HG02571 (cell line): ENCODE data around the gene SLC7A4.
"Not testable (repeated sequence)": the region's sequence is repeated elsewhere in the genome, so short reads cannot be mapped to it uniquely, and the experiment has no call there.

Source experiments
- ATAC-seq: cut with Tn5 transposase; IDR thresholded peaks from one replicate; pipeline ENCODE4 v1.9.1; 2021; ENCODE audit warnings: mild to moderate bottlenecking, moderate library complexity; ENCODE audit not compliant: unreplicated experiment

SLC7A4 gene

DNA sequence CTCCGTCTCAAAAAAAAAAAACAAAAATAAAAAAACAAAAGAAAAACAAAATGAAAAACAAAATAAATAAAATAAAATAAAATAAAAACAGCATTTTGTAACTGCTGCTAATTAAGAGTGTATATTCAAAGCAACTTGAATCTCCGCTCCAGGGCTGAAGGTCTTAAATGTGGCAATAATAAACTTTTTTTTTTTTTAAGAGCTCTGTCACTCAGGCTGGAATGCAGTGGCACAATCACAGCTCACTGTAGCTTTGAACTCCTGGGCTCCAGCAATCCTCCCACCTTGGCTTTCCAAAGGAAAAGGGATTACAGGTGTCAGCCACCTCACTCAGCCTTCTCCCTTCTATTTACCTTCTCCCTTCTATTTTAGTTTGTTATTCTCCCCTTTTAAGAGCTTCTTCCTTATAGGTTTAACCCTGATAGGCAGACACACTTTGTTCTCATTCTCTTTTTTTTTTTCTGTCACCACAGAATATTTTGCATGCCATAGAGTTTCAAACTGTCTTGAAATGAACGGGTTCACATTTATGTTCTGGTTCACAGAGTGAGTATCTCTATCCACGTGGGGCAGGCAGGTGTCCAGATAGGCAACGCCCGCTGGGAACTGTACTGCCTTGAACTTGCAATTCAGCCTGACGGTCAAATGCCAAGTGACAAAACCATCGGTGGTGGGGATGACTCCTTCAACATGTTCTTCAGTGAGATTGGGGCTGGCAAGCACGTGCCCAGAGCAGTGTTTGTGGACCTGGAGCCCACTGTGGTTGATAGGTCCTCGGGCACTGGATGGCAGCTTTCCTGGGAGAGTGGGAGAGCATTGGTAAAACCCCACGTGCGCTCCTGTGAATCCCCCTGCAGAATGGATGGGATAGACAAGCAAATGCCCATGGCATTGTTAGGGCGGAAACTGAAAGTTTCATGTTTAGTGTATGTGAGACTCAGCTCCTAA, 32.8 kb upstream of the SLC7A4 start:
- no peak for ATAC-seq

DNA sequence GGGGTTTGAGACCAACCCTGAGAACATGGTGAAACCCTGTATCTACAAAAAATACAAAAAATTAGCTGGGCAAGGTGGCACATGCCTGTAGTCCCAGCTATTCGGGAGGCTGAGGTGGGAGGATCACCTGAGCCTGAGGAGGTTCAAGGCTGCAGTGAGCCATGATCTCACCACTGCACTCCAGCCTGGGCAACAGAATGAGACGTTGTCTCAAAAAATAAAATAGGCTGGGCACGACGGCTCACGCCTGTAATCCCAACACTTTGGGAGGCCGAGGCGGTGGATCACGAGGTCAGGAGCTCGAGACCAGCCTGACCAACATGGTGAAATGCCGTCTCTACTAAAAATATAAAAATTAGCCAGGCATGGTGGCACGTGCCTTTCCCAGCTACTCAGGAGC, 32.1 kb upstream of the SLC7A4 start:
- ATAC-seq: not testable (repeated sequence)

- not testable (repeated sequence) for ATAC-seq
These were observed 29.4 kb upstream of the SLC7A4 start for GRCh38 chr22:21061660-21062321.

DNA sequence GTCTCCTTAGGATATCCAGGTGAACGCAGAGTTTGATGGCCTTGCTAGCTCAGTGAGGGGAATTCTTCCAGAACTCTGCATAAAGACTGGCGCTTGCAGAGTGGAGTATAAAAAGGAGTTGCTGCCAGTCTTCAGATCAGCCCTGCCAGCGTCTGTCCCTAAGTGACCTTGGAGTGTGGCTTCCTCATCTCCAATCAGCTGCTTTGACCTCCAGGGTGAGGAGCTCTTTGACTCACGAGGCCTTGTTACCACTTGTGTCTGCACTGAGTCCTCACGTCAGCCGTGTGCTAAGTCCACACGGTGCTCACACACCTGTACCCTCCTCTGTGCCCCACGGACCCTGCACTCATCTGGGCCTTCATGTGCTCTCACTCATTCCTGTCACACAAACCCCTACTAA, 28.0 kb upstream of the SLC7A4 start:
- ATAC-seq: not testable (repeated sequence)

- ATAC-seq: no peak
These were observed 23.5 kb upstream of the SLC7A4 start for GRCh38 chr22:21055880-21056319.

- ATAC-seq: no peak
These were observed 23.1 kb upstream of the SLC7A4 start for GRCh38 chr22:21055564-21055834.

GRCh38 chr22:21054714-21055563, 22.6 kb upstream of the SLC7A4 start:
- ATAC-seq: no peak

DNA sequence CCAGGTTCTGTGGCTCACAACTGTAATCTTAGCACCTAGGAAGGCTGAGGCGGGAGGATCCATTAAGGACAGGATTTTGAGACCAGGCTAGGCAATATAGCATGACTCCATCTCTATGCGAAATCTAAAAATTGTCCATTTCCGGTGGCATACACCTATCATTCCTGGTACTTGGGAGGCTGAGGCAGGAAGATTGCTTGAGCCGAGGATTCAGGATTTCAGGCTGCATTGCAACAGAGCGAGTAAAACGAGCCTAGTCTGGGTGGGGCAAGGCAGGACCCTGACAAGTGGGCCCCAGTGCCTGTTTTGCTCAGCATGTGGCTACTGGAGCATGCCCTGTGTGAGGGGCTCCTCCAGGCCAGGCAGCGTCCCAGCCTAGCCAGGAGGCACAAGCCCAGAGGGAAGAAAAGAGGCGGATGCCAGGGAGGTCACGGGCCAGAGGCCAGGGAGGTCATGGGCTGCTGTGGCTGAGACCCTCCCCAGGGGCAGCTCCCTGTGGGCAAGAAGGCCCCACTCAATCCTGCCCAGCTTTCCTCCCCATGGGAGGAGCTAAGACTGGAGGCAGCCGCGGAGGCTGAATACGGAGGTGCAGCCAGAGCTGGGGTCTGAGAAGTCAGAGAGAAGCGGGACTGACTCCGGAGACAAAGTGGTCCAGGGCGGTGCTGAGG, 21.8 kb upstream of the SLC7A4 start:
- no peak for ATAC-seq

- no peak for ATAC-seq
These were observed 20.5 kb upstream of the SLC7A4 start for GRCh38 chr22:21052715-21053459.

GRCh38 chr22:21051831-21052400, 19.6 kb upstream of the SLC7A4 start:
- no peak for ATAC-seq

DNA sequence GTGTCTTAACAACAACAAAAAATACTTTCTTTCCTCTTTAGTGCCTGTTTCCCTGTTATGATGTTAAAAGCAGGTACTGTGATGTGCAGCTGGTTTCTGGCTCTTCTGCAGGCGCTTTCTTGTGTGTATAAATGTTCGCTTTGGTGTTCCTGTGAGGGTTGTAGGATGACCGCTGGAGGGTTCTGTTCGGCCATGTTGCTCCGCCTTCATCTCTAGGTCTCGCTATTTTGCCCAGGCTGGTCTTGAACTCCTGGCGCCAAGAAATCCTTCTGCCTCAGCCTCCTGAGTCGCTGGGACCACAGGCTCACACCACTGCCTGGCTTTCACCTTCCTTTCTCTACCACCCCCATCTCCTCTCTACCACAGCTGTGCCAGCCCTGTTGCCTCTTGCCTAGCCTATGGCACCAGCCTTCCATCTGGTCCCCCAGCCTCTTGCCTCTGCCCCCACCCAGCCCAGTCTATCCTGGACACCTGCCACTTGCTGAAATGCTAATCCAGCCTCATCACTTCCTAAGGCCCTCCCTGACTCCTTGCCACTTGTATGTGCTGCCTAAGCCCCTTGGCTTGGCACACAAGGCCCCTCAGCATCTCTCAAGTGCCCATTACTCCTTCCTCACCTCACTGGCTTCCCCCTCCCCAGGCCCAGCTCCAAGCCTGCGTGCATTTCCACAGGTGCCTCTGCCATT, 18.9 kb upstream of the SLC7A4 start:
- ATAC-seq: no peak

DNA sequence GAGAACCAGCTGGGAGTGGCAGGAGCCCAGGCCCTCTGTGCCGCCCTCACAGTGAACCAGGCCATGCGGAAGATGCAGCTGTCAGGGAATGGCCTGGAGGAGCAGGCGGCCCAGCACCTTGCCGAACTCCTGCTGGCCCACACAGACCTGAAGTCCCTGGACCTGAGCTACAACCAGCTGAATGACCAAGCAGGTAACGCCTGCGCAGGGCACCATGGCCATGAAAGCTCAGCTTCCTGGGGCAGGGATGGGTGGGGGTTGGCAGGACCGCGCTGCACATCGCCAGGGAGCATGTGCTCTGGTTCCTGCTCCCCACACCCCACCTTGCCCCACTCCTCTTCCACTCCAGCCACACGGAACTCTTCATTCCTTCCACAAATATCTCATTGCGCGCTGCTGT, 16.6 kb upstream of the SLC7A4 start:
- not testable (repeated sequence) for ATAC-seq

GRCh38 chr22:21048448-21048847, 16.1 kb upstream of the SLC7A4 start:
- ATAC-seq: not testable (repeated sequence)

- no peak for ATAC-seq
These were observed 15.4 kb upstream of the SLC7A4 start for GRCh38 chr22:21047730-21048129.

- no peak for ATAC-seq
These were observed 14.8 kb upstream of the SLC7A4 start for GRCh38 chr22:21047035-21047661.

GRCh38 chr22:21045585-21046294, 13.4 kb upstream of the SLC7A4 start, which contains the start of gene LRRC74B:
LRRC74B (plus strand) TSS chr22:21045946; CDS start chr22:21045987, 41 bp downstream.
- no peak for ATAC-seq

DNA sequence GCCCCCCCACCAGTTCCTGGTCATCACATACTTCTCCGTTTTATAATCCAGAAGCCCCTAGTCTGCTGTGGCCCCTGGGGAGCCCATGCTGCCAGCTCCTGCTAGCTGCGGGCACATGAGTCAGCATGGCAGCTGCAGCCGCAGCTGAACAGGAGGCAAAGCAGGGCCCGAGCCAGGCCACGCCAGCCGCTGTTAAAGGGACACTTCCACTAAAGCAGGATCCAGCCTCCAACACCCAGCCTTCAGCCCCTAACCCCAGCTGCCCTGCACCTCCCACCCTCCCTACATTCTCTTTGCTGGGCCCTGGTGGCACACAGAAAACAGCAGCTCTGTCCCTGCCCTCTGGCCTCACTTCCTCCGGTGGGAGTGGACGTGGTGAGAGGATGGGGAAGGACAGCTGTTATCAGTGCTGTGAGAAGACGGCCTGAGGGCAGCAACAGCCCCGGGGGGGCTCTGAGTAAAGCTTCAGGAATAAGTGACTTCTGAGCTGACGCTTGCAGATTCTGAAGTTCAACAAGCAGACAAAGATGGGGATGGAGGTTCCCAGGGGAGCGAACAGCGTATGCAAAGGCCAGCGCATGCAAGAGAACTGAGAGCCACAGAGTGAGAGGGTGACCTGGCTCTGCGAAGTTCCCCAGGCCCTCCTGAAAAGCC, 12.7 kb upstream of the SLC7A4 start:
- ATAC-seq: no peak
